NK-92 (cell line): ENCODE data around the gene ZNF557.

Experiments used
- DNase-seq: peaks from one replicate; lab custom pipeline; 2025; ENCODE audit not compliant: unreplicated experiment; lab: John Stamatoyannopoulos, UW

The ZNF557 gene

GRCh38 chr19:7074705-7075282 is 5.3 kb downstream of the ZNF557 start:
- no peak for DNase-seq

- no peak for DNase-seq
Observed at GRCh38 chr19:7076151-7076550, 6.6 kb downstream of the ZNF557 start.

- DNase-seq, result no peak
Observed at GRCh38 chr19:7078008-7078407, 8.5 kb downstream of the ZNF557 start.

- no peak for DNase-seq
Observed at GRCh38 chr19:7083076-7083956, 13.8 kb downstream of the ZNF557 start.

- no peak for DNase-seq
Observed at GRCh38 chr19:7088999-7089398, 19.5 kb downstream of the ZNF557 start.

- no peak for DNase-seq
Observed at GRCh38 chr19:7098096-7098495, 28.6 kb downstream of the ZNF557 start.

GRCh38 chr19:7098701-7099596 is 29.4 kb downstream of the ZNF557 start:
- DNase-seq, result no peak

GRCh38 chr19:7099597-7099921 is 30.1 kb downstream of the ZNF557 start:
- no peak for DNase-seq

GRCh38 chr19:7101498-7102253 is 32.2 kb downstream of the ZNF557 start:
- DNase-seq, result no peak

- DNase-seq, result no peak
Observed at GRCh38 chr19:7104747-7105447, 35.4 kb downstream of the ZNF557 start.

GRCh38 chr19:7106711-7107657 is 37.5 kb downstream of the ZNF557 start:
- no peak for DNase-seq

- no peak for DNase-seq
Observed at GRCh38 chr19:7109678-7110289, 40.3 kb downstream of the ZNF557 start.

- DNase-seq, result no peak
Observed at GRCh38 chr19:7112675-7113074, 43.2 kb downstream of the ZNF557 start.

- DNase-seq, result no peak
Observed at GRCh38 chr19:7113233-7113632, 43.7 kb downstream of the ZNF557 start.

GRCh38 chr19:7115721-7116120 is 46.2 kb downstream of the ZNF557 start:
- DNase-seq, result no peak

- DNase-seq, result no peak
Observed at GRCh38 chr19:7117248-7117647, 47.7 kb downstream of the ZNF557 start.

- no peak for DNase-seq
Observed at GRCh38 chr19:7119582-7119981, 50.1 kb downstream of the ZNF557 start.

GRCh38 chr19:7120499-7120898 is 51.0 kb downstream of the ZNF557 start:
- DNase-seq, result no peak

GRCh38 chr19:7122701-7123100 is 53.2 kb downstream of the ZNF557 start:
- no peak for DNase-seq
